ENCODE results near the gene EEIG1. TPM values are rescaled to one million over a fixed set of nuclear protein-coding genes. Genes with fewer than 3 reads are reported as not detected.

EEIG1 gene
- total RNA-seq, 4 donors from 2014 or later = 33.9 to 53.8 (median 50.2) TPM

- H3K9me3 ChIP-seq = no peaks in the 10 kb centered on the region
- no peak for DNase-seq (ENCODE audit: low spot score in 2 of 2)
- H3K27ac ChIP-seq = peak overlapping the region; percentile 88 to 99 (median 94)
- WGBS, 2 donors = 26 to 41% methylated on average over 8 to 9 of the region's 17 CpGs
- H3K27me3 ChIP-seq = no peaks in the 10 kb centered on the region
- TF ChIP-seq EP300 (IDR thresholded peaks at IDR 0.05) (no peak), POLR2A (IDR thresholded peaks at IDR 0.05) (no peak)
- TF ChIP-seq, protein P1, sequence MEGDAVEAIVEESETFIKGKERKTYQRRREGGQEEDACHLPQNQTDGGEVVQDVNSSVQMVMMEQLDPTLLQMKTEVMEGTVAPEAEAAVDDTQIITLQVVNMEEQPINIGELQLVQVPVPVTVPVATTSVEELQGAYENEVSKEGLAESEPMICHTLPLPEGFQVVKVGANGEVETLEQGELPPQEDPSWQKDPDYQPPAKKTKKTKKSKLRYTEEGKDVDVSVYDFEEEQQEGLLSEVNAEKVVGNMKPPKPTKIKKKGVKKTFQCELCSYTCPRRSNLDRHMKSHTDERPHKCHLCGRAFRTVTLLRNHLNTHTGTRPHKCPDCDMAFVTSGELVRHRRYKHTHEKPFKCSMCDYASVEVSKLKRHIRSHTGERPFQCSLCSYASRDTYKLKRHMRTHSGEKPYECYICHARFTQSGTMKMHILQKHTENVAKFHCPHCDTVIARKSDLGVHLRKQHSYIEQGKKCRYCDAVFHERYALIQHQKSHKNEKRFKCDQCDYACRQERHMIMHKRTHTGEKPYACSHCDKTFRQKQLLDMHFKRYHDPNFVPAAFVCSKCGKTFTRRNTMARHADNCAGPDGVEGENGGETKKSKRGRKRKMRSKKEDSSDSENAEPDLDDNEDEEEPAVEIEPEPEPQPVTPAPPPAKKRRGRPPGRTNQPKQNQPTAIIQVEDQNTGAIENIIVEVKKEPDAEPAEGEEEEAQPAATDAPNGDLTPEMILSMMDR (IDR thresholded peaks at IDR 0.05) = peak in 2 of 5 experiments; percentile 5 to 37
- H3K4me1 ChIP-seq = peaks cover 1 to 100% (median 98%) of the 10 kb centered on the region in 4 donors
- H3K36me3 ChIP-seq = no peaks in the 10 kb centered on the region
- peak overlapping the region in 2 of 4 donors; percentile 21 to 30 for H3K4me3 ChIP-seq
Observed at GRCh38 chr9:127973169-127974000, 7.4 kb downstream of the EEIG1 start.

GRCh38 chr9:127972236-127972871 is 8.4 kb downstream of the EEIG1 start:
- Histone ChIP-seq H3K4me3 (peak overlapping the region in 3 of 4 donors; percentile 10 to 26 (median 14)), H3K27me3 (no peaks in the 10 kb centered on the region), H3K9me3 (no peaks in the 10 kb centered on the region), H3K36me3 (no peaks in the 10 kb centered on the region), H3K4me1 (peaks cover 3 to 100% (median 100%) of the 10 kb centered on the region in 4 donors), H3K27ac (peak overlapping the region; percentile 88 to 99 (median 94))
- no peak for TF ChIP-seq EP300 (IDR thresholded peaks at IDR 0.05)
- TF ChIP-seq, protein P1 (IDR thresholded peaks at IDR 0.05) = no peak
- TF ChIP-seq POLR2A (IDR thresholded peaks at IDR 0.05) = no peak
- no peak for DNase-seq (ENCODE audit: low spot score in 2 of 2)
- WGBS, 2 donors = 44% methylated on average over 6 to 12 of the region's 12 CpGs

- Histone ChIP-seq H3K9me3 (no peaks in the 10 kb centered on the region), H3K4me3 (peak overlapping the region in 3 of 4 donors; percentile 10 to 26 (median 14)), H3K27me3 (no peaks in the 10 kb centered on the region), H3K4me1 (peaks cover 3 to 100% (median 100%) of the 10 kb centered on the region in 4 donors), H3K36me3 (no peaks in the 10 kb centered on the region), H3K27ac (peak overlapping the region; percentile 88 to 99 (median 94))
- 20 to 23% methylated on average over 17 to 19 of the region's 20 CpGs for WGBS, 2 donors
- DNase-seq (ENCODE audit: low spot score in 2 of 2) = no peak
- TF ChIP-seq POLR2A (IDR thresholded peaks at IDR 0.05) (no peak), EP300 (IDR thresholded peaks at IDR 0.05) (no peak)
- TF ChIP-seq, protein P1 (IDR thresholded peaks at IDR 0.05) = no peak
Observed at GRCh38 chr9:127971357-127972235, 9.2 kb downstream of the EEIG1 start.

DNA sequence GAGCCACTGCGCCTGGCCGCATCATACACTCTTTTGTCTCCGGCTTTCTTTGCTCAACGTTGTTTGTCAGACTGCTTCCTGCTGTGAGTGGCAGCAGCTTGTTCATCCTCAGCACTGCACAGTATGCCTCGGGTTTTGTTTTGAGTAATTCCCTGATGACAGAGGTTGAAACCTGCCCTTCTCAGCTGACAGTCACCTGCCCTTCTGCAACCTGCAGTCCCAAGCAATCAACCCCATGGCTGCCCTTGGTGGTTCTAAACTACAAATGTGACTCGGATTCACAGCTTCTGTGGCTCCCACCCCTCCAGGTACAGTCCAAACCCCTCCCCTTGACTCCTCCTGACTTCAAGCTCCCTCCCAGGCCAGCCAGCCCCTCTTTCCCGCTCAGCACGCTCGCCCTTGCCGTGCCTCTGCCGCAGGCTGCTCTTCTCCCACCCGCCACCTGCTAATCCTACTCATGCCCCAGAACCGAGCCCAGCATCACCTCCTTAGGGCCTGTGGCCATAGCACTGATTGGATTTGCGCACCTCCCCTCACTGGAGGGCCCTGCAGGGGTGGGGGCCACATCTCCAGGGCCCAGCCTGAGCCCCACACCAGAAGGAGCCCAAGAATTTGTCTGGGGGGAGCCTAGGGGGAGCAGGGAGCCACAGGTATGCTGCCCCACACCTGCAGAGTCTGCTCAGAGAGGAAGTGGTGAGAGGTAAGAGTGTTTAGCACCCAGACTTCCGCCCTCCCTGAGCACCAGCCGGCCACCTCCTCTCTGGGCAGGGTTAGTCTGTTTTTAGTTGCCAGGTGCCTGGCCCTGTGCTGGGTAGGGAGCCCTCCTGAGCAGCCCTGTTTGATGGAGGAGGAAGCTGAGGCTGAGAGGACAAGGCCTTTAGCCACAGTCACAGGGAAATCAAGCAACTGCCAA is 10.1 kb downstream of the EEIG1 start:
- TF ChIP-seq EP300 (IDR thresholded peaks at IDR 0.05) = no peak
- TF ChIP-seq POLR2A (IDR thresholded peaks at IDR 0.05) = no peak
- TF ChIP-seq, protein P1 (IDR thresholded peaks at IDR 0.05) = no peak
- peaks cover 3 to 100% (median 100%) of the 10 kb centered on the region in 4 donors for H3K4me1 ChIP-seq
- WGBS, 2 donors = 64 to 68% methylated on average over 16 of the region's 16 CpGs
- no peaks in the 10 kb centered on the region for H3K27me3 ChIP-seq
- DNase-seq (ENCODE audit: low spot score in 2 of 2) = no peak
- no peaks in the 10 kb centered on the region for H3K9me3 ChIP-seq
- H3K4me3 ChIP-seq = no peak overlapping the region
- peak overlapping the region; percentile 88 to 99 (median 94) for H3K27ac ChIP-seq
- no peaks in the 10 kb centered on the region for H3K36me3 ChIP-seq

Data from tibial nerve (tissue), 4 donors.